Measurements from ENCODE around the gene KIF26B.
A peak's percentile ranks its signal among the peaks of the same experiment; 100 is the strongest.

Gene KIF26B

GRCh38 chr1:245458761-245459174 lies 304.0 kb downstream of the KIF26B start:
- FAIRE-seq (peak; percentile 55), DNase-seq (ENCODE audit: insufficient read length, low spot score) (no peak)
- no peak for TF ChIP-seq CTCF (IDR thresholded peaks at IDR 0.05; ENCODE audit: insufficient read depth, missing control alignments)

- no peak for TF ChIP-seq CTCF (IDR thresholded peaks at IDR 0.05; ENCODE audit: insufficient read depth, missing control alignments)
- FAIRE-seq = no peak
- DNase-seq (ENCODE audit: insufficient read length, low spot score) = no peak
Measured at GRCh38 chr1:245459621-245460020, 304.8 kb downstream of the KIF26B start.

- no peak for TF ChIP-seq CTCF (IDR thresholded peaks at IDR 0.05; ENCODE audit: insufficient read depth, missing control alignments)
- no peak for DNase-seq (ENCODE audit: insufficient read length, low spot score)
- FAIRE-seq = no peak
Measured at GRCh38 chr1:245461681-245462080, 306.9 kb downstream of the KIF26B start.

GRCh38 chr1:245462161-245462560 lies 307.4 kb downstream of the KIF26B start:
- no peak for TF ChIP-seq CTCF (IDR thresholded peaks at IDR 0.05; ENCODE audit: insufficient read depth, missing control alignments)
- DNase-seq (ENCODE audit: insufficient read length, low spot score) (no peak), FAIRE-seq (no peak)

GRCh38 chr1:245463392-245464165 lies 308.8 kb downstream of the KIF26B start:
- no peak for DNase-seq (ENCODE audit: insufficient read length, low spot score)
- FAIRE-seq = no peak
- TF ChIP-seq CTCF (IDR thresholded peaks at IDR 0.05; ENCODE audit: insufficient read depth, missing control alignments) = no peak

- TF ChIP-seq CTCF (IDR thresholded peaks at IDR 0.05; ENCODE audit: insufficient read depth, missing control alignments) = no peak
- DNase-seq (ENCODE audit: insufficient read length, low spot score) = no peak
- no peak for FAIRE-seq
Measured at GRCh38 chr1:245464290-245464689, 309.5 kb downstream of the KIF26B start.

- TF ChIP-seq CTCF (IDR thresholded peaks at IDR 0.05; ENCODE audit: insufficient read depth, missing control alignments) = no peak
- no peak for FAIRE-seq
Measured at GRCh38 chr1:245465666-245466065, 310.9 kb downstream of the KIF26B start.

More at GRCh38 chr1:245465666-245466065, 310.9 kb downstream of the KIF26B start:
- DNase-seq (ENCODE audit: insufficient read length, low spot score) = no peak
